Tibial artery (tissue), 4 donors: ENCODE data around the gene ATP9A.

Source experiments
- DNase-seq, 2 donors: peaks; one replicate each; pipeline ENCODE4 v3.0.0-alpha.2; 2019
- H3K27ac ChIP-seq, 2 donors: fragments of 200-600 bp; sonication (generic) in 1 of 2; 1 replicate in 1 of 2; 2 replicates in 1 of 2; pipeline ENCODE4 v1.5.1; 2018 to 2019; ENCODE audit warnings: mild to moderate bottlenecking in 1 of 2
- H3K27me3 ChIP-seq, 2 donors: fragments of 200-600 bp; sonication (generic) in 1 of 2; one replicate each; pipeline versions ENCODE4 v1.5.1 to v1.6.0; 2016 to 2019
- H3K36me3 ChIP-seq, 3 donors: fragments of 200-600 bp; sonication (generic) in 2 of 3; one replicate each; pipeline ENCODE4 v1.5.1; 2016 to 2019; ENCODE audit warnings: mild to moderate bottlenecking in 2 of 3
- H3K4me1 ChIP-seq, 4 donors: fragments of 200-600 bp; sonication (generic) in 2 of 4; 1 replicate in 3 of 4; 2 replicates in 1 of 4; pipeline ENCODE4 v1.5.1; 2016 to 2019
- H3K4me3 ChIP-seq, 2 donors: fragments of 200-600 bp; sonication (generic) in 1 of 2; 1 replicate in 1 of 2; 2 replicates in 1 of 2; pipeline ENCODE4 v1.5.1; 2018 to 2019; ENCODE audit warnings: mild to moderate bottlenecking in 2 of 2
- H3K9me3 ChIP-seq, 3 donors: fragments of 200-600 bp; sonication (generic) in 1 of 3; one replicate each; pipeline ENCODE4 v1.5.1; 2016 to 2019
- CTCF ChIP-seq, 2 experiments: fragments of 200-600 bp in 1 of 2; fragments of 450-650 bp in 1 of 2; IDR thresholded peaks; one replicate each; pipeline ENCODE4 v1.5.1; 2017 to 2019; ENCODE audit warnings: antibody characterized with exemption in 2 of 2, mild to moderate bottlenecking in 1 of 2, moderate library complexity in 1 of 2
- intact Hi-C: fragments of 100-400 bp; cut with DNase I; formaldehyde crosslinking; loops from one replicate; pipeline ENCODE4 v1.15.0; 2023; ENCODE audit warnings: low total_unique reads

The ATP9A gene

GRCh38 chr20:51631953-51632352 lies 136.2 kb downstream of the ATP9A start:
- Histone ChIP-seq H3K27ac (peak overlapping the region; percentile 70 to 72), H3K27me3 (no peaks in the 10 kb centered on the region), H3K4me1 (peaks cover 9 to 43% (median 25%) of the 10 kb centered on the region in 4 donors), H3K9me3 (no peaks in the 10 kb centered on the region), H3K36me3 (peaks cover 0 to 25% (median 0%) of the 10 kb centered on the region in 3 donors), H3K4me3 (no peak overlapping the region)
- no peak for TF ChIP-seq CTCF (IDR thresholded peaks at IDR 0.05)
- intact Hi-C loops: no loop called here
- no peak for DNase-seq

- H3K9me3 ChIP-seq: no peaks in the 10 kb centered on the region
- peak overlapping the region in 1 of 2 donors; percentile 27 for H3K4me3 ChIP-seq
- no peak for TF ChIP-seq CTCF (IDR thresholded peaks at IDR 0.05)
- no peaks in the 10 kb centered on the region for H3K27me3 ChIP-seq
- peaks cover 0 to 20% (median 0%) of the 10 kb centered on the region in 3 donors for H3K36me3 ChIP-seq
- DNase-seq: peak; percentile 84 to 85
- peaks cover 9 to 43% (median 25%) of the 10 kb centered on the region in 4 donors for H3K4me1 ChIP-seq
- intact Hi-C loops: no loop called here
- peak overlapping the region; percentile 70 to 72 for H3K27ac ChIP-seq
These were observed 136.9 kb downstream of the ATP9A start for GRCh38 chr20:51631011-51631950.

GRCh38 chr20:51629399-51630058 lies 138.7 kb downstream of the ATP9A start:
- peaks cover 9 to 43% (median 25%) of the 10 kb centered on the region in 4 donors for H3K4me1 ChIP-seq
- H3K4me3 ChIP-seq: no peak overlapping the region
- intact Hi-C loops: no loop called here
- H3K9me3 ChIP-seq: no peaks in the 10 kb centered on the region
- peak overlapping the region; percentile 70 to 72 for H3K27ac ChIP-seq
- DNase-seq: no peak
- peaks cover 7 to 37% (median 8%) of the 10 kb centered on the region in 3 donors for H3K36me3 ChIP-seq
- no peak for TF ChIP-seq CTCF (IDR thresholded peaks at IDR 0.05)
- no peaks in the 10 kb centered on the region for H3K27me3 ChIP-seq

- H3K27ac ChIP-seq: peak overlapping the region; percentile 70 to 72
These were observed 139.4 kb downstream of the ATP9A start for GRCh38 chr20:51628533-51629398.

More at GRCh38 chr20:51628533-51629398, 139.4 kb downstream of the ATP9A start:
- peaks cover 9 to 43% (median 25%) of the 10 kb centered on the region in 4 donors for H3K4me1 ChIP-seq
- no peak overlapping the region for H3K4me3 ChIP-seq
- TF ChIP-seq CTCF (IDR thresholded peaks at IDR 0.05): no peak
- intact Hi-C loops: no loop called here
- DNase-seq: no peak
- H3K36me3 ChIP-seq: peaks cover 13 to 44% (median 14%) of the 10 kb centered on the region in 3 donors
- no peaks in the 10 kb centered on the region for H3K9me3 ChIP-seq
- H3K27me3 ChIP-seq: no peaks in the 10 kb centered on the region
